Mucosa of rectum (tissue), 2 donors: ENCODE results near the gene ZFAND5.

Source experiments
- H3K27ac ChIP-seq, 2 donors: one replicate each; pipeline ENCODE4 v1.7.0; 2013; ENCODE audit warnings: inconsistent platforms in 2 of 2, low read depth in 2 of 2, low read length in 2 of 2
- H3K27me3 ChIP-seq, 2 donors: one replicate each; pipeline ENCODE4 v1.7.0; 2013; ENCODE audit warnings: low read length in 2 of 2; ENCODE audit not compliant: control insufficient read depth in 2 of 2, insufficient read depth in 2 of 2
- H3K36me3 ChIP-seq, 2 donors: one replicate each; pipeline ENCODE4 v1.7.0; 2013; ENCODE audit warnings: low read length in 2 of 2; ENCODE audit not compliant: control insufficient read depth in 2 of 2, insufficient read depth in 2 of 2
- H3K4me1 ChIP-seq, 2 donors: one replicate each; pipeline ENCODE4 v1.7.0; 2013; ENCODE audit warnings: low read length in 2 of 2, mild to moderate bottlenecking in 1 of 2; ENCODE audit not compliant: control insufficient read depth in 2 of 2, insufficient read depth in 2 of 2
- H3K4me3 ChIP-seq, 2 donors: one replicate each; pipeline ENCODE4 v1.7.0; 2013; ENCODE audit warnings: low read length in 2 of 2
- H3K9ac ChIP-seq, 2 donors: one replicate each; pipeline ENCODE4 v1.7.0; 2013; ENCODE audit warnings: low read length in 2 of 2, low read depth in 1 of 2, mild to moderate bottlenecking in 1 of 2
- H3K9me3 ChIP-seq, 2 donors: one replicate each; pipeline ENCODE4 v1.7.0; 2013; ENCODE audit warnings: low read length in 2 of 2; ENCODE audit not compliant: control insufficient read depth in 2 of 2
- donor health status: healthy.
- donor health status: Normal muscosa, but diverticular disease.

ZFAND5 gene

GRCh38 chr9:72309364-72310133, 55.5 kb downstream of the ZFAND5 start:
- Histone ChIP-seq H3K27ac (no peak overlapping the region), H3K9ac (no peak overlapping the region), H3K4me3 (no peak overlapping the region), H3K36me3 (no peaks in the 10 kb centered on the region), H3K9me3 (no peaks in the 10 kb centered on the region), H3K4me1 (peaks cover 13 to 23% of the 10 kb centered on the region in 2 donors), H3K27me3 (no peaks in the 10 kb centered on the region)

- Histone ChIP-seq H3K27ac (peak overlapping the region; percentile 6 to 19), H3K36me3 (no peaks in the 10 kb centered on the region), H3K4me3 (no peak overlapping the region), H3K4me1 (peaks cover 12 to 18% of the 10 kb centered on the region in 2 donors), H3K9me3 (no peaks in the 10 kb centered on the region), H3K27me3 (no peaks in the 10 kb centered on the region), H3K9ac (no peak overlapping the region)
Observed at GRCh38 chr9:72306761-72307160, 58.2 kb downstream of the ZFAND5 start.

- Histone ChIP-seq H3K4me3 (peak overlapping the region; percentile 54 to 81), H3K9me3 (no peaks in the 10 kb centered on the region), H3K4me1 (peaks cover 12 to 18% of the 10 kb centered on the region in 2 donors), H3K27ac (peak overlapping the region; percentile 87 to 88), H3K27me3 (no peaks in the 10 kb centered on the region), H3K36me3 (no peaks in the 10 kb centered on the region), H3K9ac (peak overlapping the region; percentile 71 to 83)
Observed at GRCh38 chr9:72305707-72306106, 59.3 kb downstream of the ZFAND5 start.

- Histone ChIP-seq H3K27ac (peak overlapping the region; percentile 87 to 88), H3K9ac (peak overlapping the region; percentile 71 to 83), H3K36me3 (no peaks in the 10 kb centered on the region), H3K4me3 (peak overlapping the region; percentile 57 to 81), H3K9me3 (no peaks in the 10 kb centered on the region), H3K4me1 (peaks cover 12 to 18% of the 10 kb centered on the region in 2 donors), H3K27me3 (no peaks in the 10 kb centered on the region)
Observed at GRCh38 chr9:72305102-72305546, 59.9 kb downstream of the ZFAND5 start.

- Histone ChIP-seq H3K4me1 (peaks cover 12 to 18% of the 10 kb centered on the region in 2 donors), H3K9ac (peak overlapping the region; percentile 68 to 76), H3K9me3 (no peaks in the 10 kb centered on the region), H3K36me3 (no peaks in the 10 kb centered on the region), H3K4me3 (peak overlapping the region; percentile 57 to 81), H3K27me3 (no peaks in the 10 kb centered on the region), H3K27ac (peak overlapping the region; percentile 87 to 88)
Observed at GRCh38 chr9:72304538-72304937, 60.5 kb downstream of the ZFAND5 start.
